ENCODE measurements around the gene MTMR3.

MTMR3 gene

GRCh38 chr22:30029512-30029911 is 146.5 kb downstream of the MTMR3 start:
- Histone ChIP-seq H3K36me3 (replicated peaks) (peaks cover 22% of the 10 kb centered on the region), H3K27ac (no peak overlapping the region), H3K27me3 (replicated peaks) (no peaks in the 10 kb centered on the region), H3K4me3 (ENCODE audit: low read depth, low read length) (no peak overlapping the region)
- in situ Hi-C loops (cut with HindIII; ENCODE audit: low pct_ligation_motif_present, low sequenced_read_pairs): no loop called here
- no peak for TF ChIP-seq CTCF (IDR thresholded peaks at IDR 0.05; ENCODE audit: low read depth, low read length, missing control alignments)
- no peak for DNase-seq

- no peak for TF ChIP-seq CTCF (IDR thresholded peaks at IDR 0.05; ENCODE audit: low read depth, low read length, missing control alignments)
- H3K27ac ChIP-seq: no peak overlapping the region
- DNase-seq: no peak
- H3K27me3 ChIP-seq (replicated peaks): no peaks in the 10 kb centered on the region
- no peak overlapping the region for H3K4me3 ChIP-seq (ENCODE audit: low read depth, low read length)
- in situ Hi-C loops (cut with HindIII; ENCODE audit: low pct_ligation_motif_present, low sequenced_read_pairs): no loop called here
- H3K36me3 ChIP-seq (replicated peaks): peaks cover 16% of the 10 kb centered on the region
Observed at GRCh38 chr22:30030329-30030728, 147.4 kb downstream of the MTMR3 start.

GRCh38 chr22:30031328-30031727 is 148.4 kb downstream of the MTMR3 start:
- Histone ChIP-seq H3K4me3 (ENCODE audit: low read depth, low read length) (no peak overlapping the region), H3K27me3 (replicated peaks) (no peaks in the 10 kb centered on the region), H3K27ac (no peak overlapping the region), H3K36me3 (replicated peaks) (peaks cover 9% of the 10 kb centered on the region)
- in situ Hi-C loops (cut with HindIII; ENCODE audit: low pct_ligation_motif_present, low sequenced_read_pairs): no loop called here
- no peak for DNase-seq
- no peak for TF ChIP-seq CTCF (IDR thresholded peaks at IDR 0.05; ENCODE audit: low read depth, low read length, missing control alignments)

GRCh38 chr22:30031764-30032455 is 148.9 kb downstream of the MTMR3 start:
- TF ChIP-seq CTCF (IDR thresholded peaks at IDR 0.05; ENCODE audit: low read depth, low read length, missing control alignments): no peak
- no peaks in the 10 kb centered on the region for H3K27me3 ChIP-seq (replicated peaks)
- peaks cover 9% of the 10 kb centered on the region for H3K36me3 ChIP-seq (replicated peaks)
- H3K27ac ChIP-seq: no peak overlapping the region
- in situ Hi-C loops (cut with HindIII; ENCODE audit: low pct_ligation_motif_present, low sequenced_read_pairs): no loop called here
- DNase-seq: no peak
- H3K4me3 ChIP-seq (ENCODE audit: low read depth, low read length): no peak overlapping the region

GRCh38 chr22:30033137-30033536 is 150.2 kb downstream of the MTMR3 start:
- no peak for DNase-seq
- Histone ChIP-seq H3K36me3 (replicated peaks) (peaks cover 2% of the 10 kb centered on the region), H3K27ac (no peak overlapping the region), H3K4me3 (ENCODE audit: low read depth, low read length) (no peak overlapping the region), H3K27me3 (replicated peaks) (no peaks in the 10 kb centered on the region)
- TF ChIP-seq CTCF (IDR thresholded peaks at IDR 0.05; ENCODE audit: low read depth, low read length, missing control alignments): no peak
- in situ Hi-C loops (cut with HindIII; ENCODE audit: low pct_ligation_motif_present, low sequenced_read_pairs): no loop called here

- H3K27me3 ChIP-seq (replicated peaks): no peaks in the 10 kb centered on the region
- DNase-seq: no peak
- TF ChIP-seq CTCF (IDR thresholded peaks at IDR 0.05; ENCODE audit: low read depth, low read length, missing control alignments): no peak
- no peak overlapping the region for H3K27ac ChIP-seq
- H3K36me3 ChIP-seq (replicated peaks): no peaks in the 10 kb centered on the region
- in situ Hi-C loops (cut with HindIII; ENCODE audit: low pct_ligation_motif_present, low sequenced_read_pairs): no loop called here
- no peak overlapping the region for H3K4me3 ChIP-seq (ENCODE audit: low read depth, low read length)
Observed at GRCh38 chr22:30033901-30034300, 150.9 kb downstream of the MTMR3 start.
